ENCODE results near the gene CCDC13. TPM values are rescaled to one million over a fixed set of nuclear protein-coding genes. Genes with fewer than 3 reads are reported as not detected.

The CCDC13 gene
- total RNA-seq, 4 donors from 2014 or later, result 1.2 to 5.3 (median 3.9) TPM

GRCh38 chr3:42800251-42800650 is 27.2 kb upstream of the CCDC13 start:
- no peaks in the 10 kb centered on the region for H3K9me3 ChIP-seq
- no peaks in the 10 kb centered on the region for H3K27me3 ChIP-seq
- intact Hi-C loops (cut with DNase I), result no loop called here
- no peak for TF ChIP-seq POLR2AphosphoS5 (IDR thresholded peaks at IDR 0.05)
- TF ChIP-seq EP300 (IDR thresholded peaks at IDR 0.05), result no peak
- no peak for TF ChIP-seq POLR2A (IDR thresholded peaks at IDR 0.05; ENCODE audit: low read depth)
- TF ChIP-seq CTCF (IDR thresholded peaks at IDR 0.05), result no peak
- H3K36me3 ChIP-seq, result no peaks in the 10 kb centered on the region
- H3K4me3 ChIP-seq, result no peak overlapping the region
- DNase-seq (ENCODE audit: extremely low spot score), result no peak
- 95% methylated on average over 2 of the region's 2 CpGs for WGBS
- peaks cover 50 to 55% (median 54%) of the 10 kb centered on the region in 4 donors for H3K4me1 ChIP-seq
- peak overlapping the region; percentile 5 to 98 (median 98) for H3K27ac ChIP-seq (replicated peaks in 1 of 4)

- intact Hi-C loops (cut with DNase I), result no loop called here
- no peaks in the 10 kb centered on the region for H3K36me3 ChIP-seq
- 83% methylated on average over 7 of the region's 7 CpGs for WGBS
- no peaks in the 10 kb centered on the region for H3K9me3 ChIP-seq
- H3K4me1 ChIP-seq, result peaks cover 47 to 57% (median 54%) of the 10 kb centered on the region in 4 donors
- H3K27me3 ChIP-seq, result no peaks in the 10 kb centered on the region
- DNase-seq (ENCODE audit: extremely low spot score), result no peak
- H3K27ac ChIP-seq (replicated peaks in 1 of 4), result peak overlapping the region in 3 of 4 donors; percentile 97 to 98 (median 98)
- H3K4me3 ChIP-seq, result no peak overlapping the region
- TF ChIP-seq EP300 (IDR thresholded peaks at IDR 0.05) (no peak), POLR2A (IDR thresholded peaks at IDR 0.05; ENCODE audit: low read depth) (no peak), CTCF (IDR thresholded peaks at IDR 0.05) (no peak), POLR2AphosphoS5 (IDR thresholded peaks at IDR 0.05) (no peak)
These were observed 26.3 kb upstream of the CCDC13 start for GRCh38 chr3:42799376-42799775.

GRCh38 chr3:42796332-42796885 is 23.4 kb upstream of the CCDC13 start:
- intact Hi-C loops (cut with DNase I), result no loop called here
- Histone ChIP-seq H3K36me3 (peaks cover 0 to 24% (median 18%) of the 10 kb centered on the region in 4 donors), H3K4me1 (peaks cover 29 to 39% (median 36%) of the 10 kb centered on the region in 4 donors), H3K27me3 (no peaks in the 10 kb centered on the region), H3K9me3 (no peaks in the 10 kb centered on the region), H3K4me3 (no peak overlapping the region), H3K27ac (replicated peaks in 1 of 4) (no peak overlapping the region)
- 86% methylated on average over 4 of the region's 5 CpGs for WGBS
- TF ChIP-seq POLR2A (IDR thresholded peaks at IDR 0.05; ENCODE audit: low read depth) (no peak), CTCF (IDR thresholded peaks at IDR 0.05) (no peak), POLR2AphosphoS5 (IDR thresholded peaks at IDR 0.05) (no peak), EP300 (IDR thresholded peaks at IDR 0.05) (no peak)
- no peak for DNase-seq (ENCODE audit: extremely low spot score)

- intact Hi-C loops (cut with DNase I), result no loop called here
- no peaks in the 10 kb centered on the region for H3K27me3 ChIP-seq
- H3K9me3 ChIP-seq, result no peaks in the 10 kb centered on the region
- 85% methylated on average over 2 of the region's 2 CpGs for WGBS
- TF ChIP-seq POLR2A (IDR thresholded peaks at IDR 0.05; ENCODE audit: low read depth) (no peak), POLR2AphosphoS5 (IDR thresholded peaks at IDR 0.05) (no peak), CTCF (IDR thresholded peaks at IDR 0.05) (no peak), EP300 (IDR thresholded peaks at IDR 0.05) (no peak)
- H3K4me1 ChIP-seq, result peaks cover 22 to 39% (median 35%) of the 10 kb centered on the region in 4 donors
- no peak overlapping the region for H3K27ac ChIP-seq (replicated peaks in 1 of 4)
- peaks cover 0 to 25% (median 20%) of the 10 kb centered on the region in 4 donors for H3K36me3 ChIP-seq
- no peak for DNase-seq (ENCODE audit: extremely low spot score)
- no peak overlapping the region for H3K4me3 ChIP-seq
These were observed 22.6 kb upstream of the CCDC13 start for GRCh38 chr3:42795621-42796181.
